H9 (cell line): ENCODE results near the gene SDK2. TPM values are rescaled to one million over a fixed set of nuclear protein-coding genes. Genes with fewer than 3 reads are reported as not detected.

ENCODE experiments used
- DNase-seq: peaks from one replicate; pipeline ENCODE4 v3.0.0-alpha.2; 2017
- H2AFZ ChIP-seq: one replicate; pipeline ENCODE4 v1.6.1; 2013; ENCODE audit warnings: mild to moderate bottlenecking, low read length, control low read depth, moderate library complexity
- H2AK5ac ChIP-seq: 2 replicates; pipeline ENCODE4 v1.6.1; 2013; ENCODE audit warnings: low read length, control low read depth, mixed read lengths; ENCODE audit not compliant: insufficient read length
- H2BK120ac ChIP-seq: one replicate; pipeline ENCODE4 v1.6.1; 2013; ENCODE audit warnings: low read depth, mild to moderate bottlenecking, low read length, control low read depth, inconsistent platforms; ENCODE audit not compliant: poor library complexity, severe bottlenecking
- H2BK12ac ChIP-seq: 2 replicates; pipeline ENCODE4 v1.6.1; 2013; ENCODE audit warnings: low read length, control low read depth, mixed read lengths, low read depth; ENCODE audit not compliant: insufficient read length
- H2BK15ac ChIP-seq: 2 replicates; pipeline ENCODE4 v1.6.1; 2013; ENCODE audit warnings: low read depth, low read length, control low read depth
- H2BK20ac ChIP-seq: one replicate; pipeline ENCODE4 v1.6.1; 2013; ENCODE audit warnings: low read depth, mild to moderate bottlenecking, low read length, control low read depth, inconsistent platforms; ENCODE audit not compliant: poor library complexity, severe bottlenecking
- H2BK5ac ChIP-seq: 2 replicates; pipeline ENCODE4 v1.6.1; 2013; ENCODE audit warnings: low read length, control low read depth, mixed read lengths; ENCODE audit not compliant: insufficient read length
- H3K14ac ChIP-seq: 2 replicates; pipeline ENCODE4 v1.6.1; 2013; ENCODE audit warnings: low read length, control low read depth; ENCODE audit not compliant: insufficient read depth
- H3K18ac ChIP-seq: 2 replicates; pipeline ENCODE4 v1.6.1; 2013; ENCODE audit warnings: low read depth, mild to moderate bottlenecking, mixed read lengths, low read length, control low read depth; ENCODE audit not compliant: insufficient read length
- H3K23ac ChIP-seq: 2 replicates; pipeline ENCODE4 v1.6.1; 2013; ENCODE audit warnings: low read length, control low read depth, mixed read lengths, low read depth; ENCODE audit not compliant: insufficient read length
- H3K23me2 ChIP-seq: 2 replicates; pipeline ENCODE4 v1.6.1; 2013; ENCODE audit warnings: low read depth, mild to moderate bottlenecking, mixed read lengths, low read length, control low read depth; ENCODE audit not compliant: insufficient read length, poor library complexity, severe bottlenecking
- H3K27ac ChIP-seq: 2 replicates; pipeline ENCODE4 v1.5.1; 2013; ENCODE audit warnings: low read length, control low read depth, mixed read lengths, low read depth; ENCODE audit not compliant: insufficient read length
- H3K27me3 ChIP-seq: 2 replicates; pipeline ENCODE4 v1.6.1; 2013; ENCODE audit warnings: low read length, control low read depth, inconsistent platforms; ENCODE audit not compliant: insufficient read depth
- H3K4ac ChIP-seq: 2 replicates; pipeline ENCODE4 v1.6.1; 2013; ENCODE audit warnings: low read depth, mild to moderate bottlenecking, control low read depth, inconsistent platforms, low read length, moderate library complexity
- H3K4me1 ChIP-seq: 2 replicates; pipeline ENCODE4 v1.6.1; 2013; ENCODE audit warnings: low read length, control low read depth, inconsistent platforms; ENCODE audit not compliant: insufficient read depth
- H3K4me2 ChIP-seq: 2 replicates; pipeline ENCODE4 v1.6.1; 2013; ENCODE audit warnings: low read length, control low read depth, mixed read lengths; ENCODE audit not compliant: insufficient read length, insufficient read depth
- H3K56ac ChIP-seq: 2 replicates; pipeline ENCODE4 v1.6.1; 2013; ENCODE audit warnings: low read depth, mild to moderate bottlenecking, mixed read lengths, low read length, control low read depth; ENCODE audit not compliant: insufficient read length
- H3K79me1 ChIP-seq: 2 replicates; pipeline ENCODE4 v1.6.1; 2013; ENCODE audit warnings: low read depth, mild to moderate bottlenecking, moderate library complexity, low read length, control low read depth, inconsistent platforms; ENCODE audit not compliant: insufficient read depth, poor library complexity, severe bottlenecking
- H3K79me2 ChIP-seq: 2 replicates; pipeline ENCODE4 v1.6.1; 2013; ENCODE audit warnings: low read length, control low read depth, inconsistent platforms; ENCODE audit not compliant: insufficient read depth
- H3K9ac ChIP-seq: 2 replicates; pipeline ENCODE4 v1.6.1; 2013; ENCODE audit warnings: low read length, control low read depth, mixed read lengths; ENCODE audit not compliant: insufficient read length; ENCODE audit errors: extremely low read depth
- H3K9me3 ChIP-seq: one replicate; pipeline ENCODE4 v1.6.1; 2013; ENCODE audit warnings: low read depth, low read length, inconsistent platforms; ENCODE audit not compliant: control insufficient read depth
- H3T11ph ChIP-seq: one replicate; pipeline ENCODE4 v1.6.1; 2013; ENCODE audit warnings: mild to moderate bottlenecking, low read length, control low read depth, inconsistent platforms
- H4K20me1 ChIP-seq: one replicate; pipeline ENCODE4 v1.6.1; 2013; ENCODE audit not compliant: control insufficient read depth, insufficient read length, insufficient read depth
- H4K5ac ChIP-seq: 2 replicates; pipeline ENCODE4 v1.6.1; 2013; ENCODE audit warnings: low read depth, mild to moderate bottlenecking, mixed read lengths, low read length, control low read depth; ENCODE audit not compliant: insufficient read length
- H4K8ac ChIP-seq: replicated peaks from 2 replicates; pipeline ENCODE4 v1.6.1; 2013; ENCODE audit warnings: low read length, control low read depth, mixed read lengths, low read depth; ENCODE audit not compliant: insufficient read length
- H4K91ac ChIP-seq: 2 replicates; pipeline ENCODE4 v1.6.1; 2013; ENCODE audit warnings: low read depth, mild to moderate bottlenecking, moderate library complexity, mixed read lengths, low read length, control low read depth; ENCODE audit not compliant: insufficient read length
- H3K27ac Mint-ChIP-seq, 3 experiments: 2 replicates in 2 of 3; 3 replicates in 1 of 3; pipeline ENCODE4 v1.8.0; 2020 to 2021; ENCODE audit warnings: mixed read lengths in 3 of 3, mild to moderate bottlenecking in 1 of 3, moderate library complexity in 1 of 3
- H3K27me3 Mint-ChIP-seq: 2 replicates; pipeline ENCODE4 v1.8.0; 2021; ENCODE audit warnings: low read depth, mild to moderate bottlenecking, moderate library complexity, mixed read lengths
- H3K36me3 Mint-ChIP-seq, 3 experiments: 2 replicates in 2 of 3; 3 replicates in 1 of 3; pipeline ENCODE4 v1.8.0; 2020 to 2021; ENCODE audit warnings: low read depth in 3 of 3, mixed read lengths in 3 of 3; ENCODE audit not compliant: insufficient read depth in 1 of 3
- H3K4me1 Mint-ChIP-seq, 2 experiments: 2 replicates each; pipeline ENCODE4 v1.8.0; 2020; ENCODE audit warnings: mixed read lengths in 2 of 2
- H3K4me3 Mint-ChIP-seq, 2 experiments: 2 replicates in 1 of 2; 3 replicates in 1 of 2; pipeline ENCODE4 v1.8.0; 2020 to 2021; ENCODE audit warnings: mild to moderate bottlenecking in 2 of 2, mixed read lengths in 2 of 2, moderate library complexity in 1 of 2
- H3K9me3 Mint-ChIP-seq, 2 experiments: 2 replicates in 1 of 2; 3 replicates in 1 of 2; pipeline ENCODE4 v1.8.0; 2020; ENCODE audit warnings: mild to moderate bottlenecking in 2 of 2, mixed read lengths in 2 of 2, moderate library complexity in 1 of 2
- CTCF ChIP-seq: fragments of 200-600 bp; sonication (generic); conservative IDR thresholded peaks from 3 replicates; pipeline ENCODE4 v1.8.0; 2021; ENCODE audit warnings: antibody characterized with exemption, mild to moderate bottlenecking
- WGBS: extraction: QIAGEN DNeasy Blood & Tissue Kit; methylation state at CpG from one replicate; pipeline ENCODE4 v1.1.7; 2013; ENCODE audit warnings: missing lambda C conversion rate, low lambda C conversion rate, mixed read lengths; ENCODE audit not compliant: insufficient read length; ENCODE audit errors: extremely low coverage; 5-methylcytosine and 5-hydroxymethylcytosine counted together
- total RNA-seq: library from RNA; stranded (reverse); gene quantifications from 2 replicates; pipeline ENCODE4 v1.2.1, GENCODE V29; 2021

The SDK2 gene
- total RNA-seq, 1 experiment from 2014 or later: 9.1 TPM

GRCh38 chr17:73532421-73532901, 111.8 kb downstream of the SDK2 start:
- Histone ChIP-seq H3K4me1 (peaks cover 4% of the 10 kb centered on the region; the same call in 1 of the 2 replicates), H2AFZ (no peak overlapping the region), H3K23ac (no peak overlapping the region), H3K79me2 (no peaks in the 10 kb centered on the region), H3K56ac (no peak overlapping the region), H3K18ac (no peak overlapping the region), H4K5ac (no peak overlapping the region), H2BK5ac (no peak overlapping the region), H4K91ac (no peak overlapping the region), H2AK5ac (no peak overlapping the region), H3K4me2 (no peak overlapping the region), H2BK120ac (no peak overlapping the region), H2BK15ac (no peak overlapping the region), H2BK12ac (no peak overlapping the region), H3K9me3 (no peaks in the 10 kb centered on the region), H3K23me2 (no peaks in the 10 kb centered on the region), H3T11ph (no peak overlapping the region), H3K79me1 (no peaks in the 10 kb centered on the region), H3K4ac (no peak overlapping the region), H3K14ac (no peak overlapping the region; the same call in 1 of the 2 replicates), H3K27me3 (no peaks in the 10 kb centered on the region), H4K20me1 (no peaks in the 10 kb centered on the region), H3K27ac (no peak overlapping the region), H3K9ac (no peak overlapping the region), H4K8ac (no peak overlapping the region), H2BK20ac (no peak overlapping the region)
- TF ChIP-seq CTCF: no peak
- H3K4me3 Mint-ChIP-seq: no peak overlapping the region
- H3K27ac Mint-ChIP-seq: peak overlapping the region in 1 of 3 experiments; percentile 19; a peak in 1 of 7 replicates
- H3K27me3 Mint-ChIP-seq: peaks cover 1% of the 10 kb centered on the region
- no peak for DNase-seq
- WGBS: no CpG with 5 or more reads among the region's 9 CpGs
- peaks cover 24 to 53% of the 10 kb centered on the region in 2 experiments for H3K4me1 Mint-ChIP-seq
- H3K9me3 Mint-ChIP-seq: no peaks in the 10 kb centered on the region; a peak in 1 of 5 replicates
- no peaks in the 10 kb centered on the region for H3K36me3 Mint-ChIP-seq
